HG03060 (cell line): ENCODE results near the gene TIMM23B.
"Not testable (repeated sequence)": the region's sequence is repeated elsewhere in the genome, so short reads cannot be mapped to it uniquely, and the experiment has no call there.

Experiments
- ATAC-seq: cut with Tn5 transposase; IDR thresholded peaks from one replicate; pipeline ENCODE4 v1.9.1; 2021; ENCODE audit warnings: low read depth, moderate number of reproducible peaks; ENCODE audit not compliant: unreplicated experiment

Gene TIMM23B

DNA sequence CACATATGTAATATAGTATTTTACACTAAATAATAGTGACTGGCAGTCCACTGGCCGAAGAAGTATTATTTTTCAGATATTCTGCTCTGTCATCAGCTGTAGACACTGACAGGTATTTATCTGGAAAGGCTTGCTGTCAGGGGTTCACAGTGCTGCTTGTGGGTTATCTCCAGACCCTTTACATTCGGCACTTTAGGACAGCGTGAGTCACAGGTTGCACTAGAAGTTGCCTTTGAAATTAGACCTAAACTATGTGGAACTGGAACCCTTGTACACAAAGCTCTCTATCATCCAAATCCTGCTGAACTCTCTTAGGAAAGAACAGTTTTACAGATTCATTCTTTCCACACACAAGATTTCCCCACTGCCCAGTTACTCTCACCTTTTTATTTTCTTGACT is 30.2 kb downstream of the TIMM23B start:
- ATAC-seq: not testable (repeated sequence)

- not testable (repeated sequence) for ATAC-seq
Observed at GRCh38 chr10:49977756-49978155, 35.9 kb downstream of the TIMM23B start.

GRCh38 chr10:49987207-49987606 is 45.4 kb downstream of the TIMM23B start:
- ATAC-seq: not testable (repeated sequence)

GRCh38 chr10:49988376-49988775 is 46.5 kb downstream of the TIMM23B start, which contains the start of gene AGAP6:
Gene AGAP6 (plus strand): TSS chr10:49988406. CDS start chr10:49988716, 310 bp downstream.
- ATAC-seq: not testable (repeated sequence)

GRCh38 chr10:49995321-49995720 is 53.5 kb downstream of the TIMM23B start:
- not testable (repeated sequence) for ATAC-seq

DNA sequence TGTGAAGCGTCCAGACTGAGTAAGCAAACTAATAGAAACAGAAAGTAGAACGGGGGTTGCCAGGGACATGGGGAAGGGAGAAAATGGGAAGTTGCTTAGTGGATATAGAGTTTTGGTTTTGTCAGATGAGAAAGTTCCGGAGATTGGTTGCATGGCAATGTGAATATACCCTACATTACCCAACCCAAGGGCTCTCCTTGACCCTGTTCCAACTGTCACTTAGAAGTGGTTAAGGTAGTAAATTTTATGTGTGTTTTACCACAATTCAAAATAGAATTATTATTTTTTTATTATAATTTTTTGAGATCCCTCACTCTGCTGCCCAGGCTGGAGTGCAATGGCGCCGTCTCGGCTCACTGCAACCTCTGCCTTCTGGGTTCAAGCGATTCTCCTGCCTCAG is 72.2 kb downstream of the TIMM23B start:
- ATAC-seq: not testable (repeated sequence)

DNA sequence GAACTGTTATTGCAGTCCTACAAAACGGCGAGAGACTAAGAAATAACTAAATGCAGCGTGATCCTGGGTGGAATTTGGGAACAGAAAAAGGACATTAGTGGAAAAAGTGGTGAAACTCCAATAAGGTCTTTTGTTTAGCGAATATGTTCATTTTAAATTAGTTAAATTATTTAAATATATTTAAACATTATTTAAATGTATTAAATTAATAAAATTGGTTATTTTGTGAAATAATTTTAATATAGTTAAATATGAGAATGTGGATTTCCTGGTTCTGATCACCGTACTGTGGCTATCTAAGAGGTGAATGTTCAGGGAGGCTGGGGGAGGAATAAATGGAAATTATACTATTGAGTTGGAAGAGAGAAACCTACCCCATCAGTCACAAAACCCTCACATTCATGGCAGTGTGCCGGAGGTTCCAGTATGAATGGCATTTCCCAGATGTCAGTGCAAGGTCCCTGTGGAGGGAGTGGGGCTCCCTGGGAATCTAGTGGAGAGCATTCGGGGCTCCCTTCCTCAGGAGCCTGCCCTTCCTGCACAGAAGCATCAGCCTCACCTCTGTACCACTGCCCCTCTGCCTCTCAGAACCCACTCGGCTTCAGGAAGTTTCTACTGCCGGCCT is 73.9 kb downstream of the TIMM23B start:
- ATAC-seq: not testable (repeated sequence)

DNA sequence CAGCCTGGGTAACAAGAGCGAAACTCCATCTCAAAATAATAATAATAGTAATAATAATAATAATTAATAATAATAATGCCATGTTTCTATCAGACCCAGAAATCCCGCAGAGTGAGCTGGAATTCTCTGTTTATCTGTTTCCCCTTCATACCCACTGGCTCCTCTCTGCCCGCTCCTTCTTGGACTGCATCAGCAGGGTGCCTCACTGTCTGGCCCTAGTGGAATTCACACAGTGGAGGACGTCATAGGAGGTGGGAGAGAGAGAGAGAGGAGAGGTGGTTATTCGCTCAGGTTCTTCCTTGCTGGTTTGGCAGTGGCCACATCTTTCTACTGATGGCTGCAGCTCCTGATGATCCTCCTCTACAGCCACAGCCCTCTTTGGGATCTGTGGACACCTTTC is 75.1 kb downstream of the TIMM23B start:
- ATAC-seq: not testable (repeated sequence)

- not testable (repeated sequence) for ATAC-seq
Observed at GRCh38 chr10:50017646-50018045, 75.8 kb downstream of the TIMM23B start.

DNA sequence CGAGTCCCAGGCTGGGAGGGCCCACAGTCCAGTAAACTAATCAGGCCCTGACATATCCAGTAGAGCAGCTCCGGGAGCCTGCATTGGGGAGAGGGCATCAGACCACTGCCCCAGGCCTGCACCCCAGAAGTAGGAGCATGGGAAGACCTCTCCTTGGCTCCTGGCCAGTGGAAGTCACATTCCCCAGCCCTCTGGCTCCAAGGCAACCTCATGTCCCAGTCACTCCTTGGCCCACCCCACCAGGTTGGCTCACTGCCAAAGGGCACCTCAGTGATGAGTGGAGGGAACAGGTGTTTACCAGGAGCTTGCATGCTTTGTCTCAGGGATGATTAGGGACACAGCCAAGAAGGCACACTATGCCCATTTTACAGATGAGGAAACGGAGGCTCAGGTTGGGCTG is 77.4 kb downstream of the TIMM23B start:
- ATAC-seq: not testable (repeated sequence)

- ATAC-seq: not testable (repeated sequence)
Observed at GRCh38 chr10:50020451-50021024, 78.7 kb downstream of the TIMM23B start.

DNA sequence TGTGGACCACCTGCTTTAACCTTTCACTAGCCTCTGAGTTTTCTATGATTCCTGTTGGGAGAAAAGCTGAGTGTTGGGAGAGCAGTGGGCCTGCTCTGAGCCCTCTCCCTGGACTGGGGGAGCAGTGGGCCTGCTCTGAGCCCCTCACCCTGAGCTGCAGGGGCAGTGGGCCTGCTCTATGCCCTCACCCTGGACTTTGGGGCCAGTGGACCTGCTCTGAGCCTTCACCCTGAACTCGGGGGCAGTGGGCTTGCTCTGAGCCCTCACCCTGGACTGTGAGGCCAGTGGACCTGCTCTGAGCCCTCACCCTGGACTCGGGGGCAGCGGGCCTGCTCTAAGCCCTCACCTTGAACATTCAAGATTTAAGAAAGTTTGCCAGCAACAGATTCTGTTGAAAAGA is 79.8 kb downstream of the TIMM23B start:
- ATAC-seq: no peak
